ENCODE measurements around the gene PRDM2. TPM values are rescaled to one million over a fixed set of nuclear protein-coding genes. Genes with fewer than 3 reads are reported as not detected.

PRDM2 gene
- total and polyA plus RNA-seq, 5 donors from 2014 or later: 16.8 to 221 (median 19.7) TPM

DNA sequence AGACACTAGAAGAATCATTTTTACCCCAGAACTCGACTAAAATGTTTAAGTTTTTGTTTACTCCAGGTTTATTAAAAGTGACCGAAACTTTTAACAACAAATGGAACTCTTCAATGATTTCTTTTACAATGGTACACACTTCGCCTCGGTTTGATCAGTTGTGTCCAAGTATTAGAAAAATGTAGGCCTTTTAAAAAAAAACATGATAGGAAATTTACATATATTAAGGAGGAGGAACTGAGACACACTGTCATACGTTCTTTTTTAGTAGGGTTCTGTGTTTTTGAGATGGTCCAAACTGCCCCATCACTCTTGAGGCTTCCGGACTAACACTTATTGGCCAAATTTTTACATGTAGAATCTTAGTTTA, 1.3 kb downstream of the PRDM2 start:
- peak overlapping the region; percentile 92 to 99 (median 97) for H3K4me3 Mint-ChIP-seq
- H3K4me1 ChIP-seq (ENCODE audit: control insufficient read depth, insufficient read depth, low read length, poor library complexity, severe bottlenecking): peaks cover 60% of the 10 kb centered on the region
- no peak for ATAC-seq (ENCODE audit: low read depth in 2 of 2)
- H3K27me3 ChIP-seq (ENCODE audit: control insufficient read depth, insufficient read depth, low read length): no peaks in the 10 kb centered on the region
- H3K36me3 Mint-ChIP-seq: peaks cover 11% of the 10 kb centered on the region
- peaks cover 37 to 65% (median 53%) of the 10 kb centered on the region in 4 donors for H3K4me1 Mint-ChIP-seq
- no peaks in the 10 kb centered on the region for H3K36me3 ChIP-seq (ENCODE audit: control insufficient read depth, insufficient read depth, low read length)
- peak overlapping the region; percentile 92 to 100 (median 99) for H3K27ac Mint-ChIP-seq
- H3K27ac ChIP-seq (ENCODE audit: insufficient read depth, low read length, poor library complexity, severe bottlenecking): peak overlapping the region; percentile 99
- DNase-seq: peak in 2 of 3 donors; percentile 42 to 53
- no peaks in the 10 kb centered on the region for H3K9me3 ChIP-seq (ENCODE audit: control insufficient read depth in 2 of 2, low read length in 2 of 2)
- peak overlapping the region; percentile 96 for H3K4me3 ChIP-seq (ENCODE audit: low read depth, low read length)
- H3K9me3 Mint-ChIP-seq: peaks cover 0 to 3% (median 0%) of the 10 kb centered on the region in 7 donors
- no peaks in the 10 kb centered on the region for H3K27me3 Mint-ChIP-seq

DNA sequence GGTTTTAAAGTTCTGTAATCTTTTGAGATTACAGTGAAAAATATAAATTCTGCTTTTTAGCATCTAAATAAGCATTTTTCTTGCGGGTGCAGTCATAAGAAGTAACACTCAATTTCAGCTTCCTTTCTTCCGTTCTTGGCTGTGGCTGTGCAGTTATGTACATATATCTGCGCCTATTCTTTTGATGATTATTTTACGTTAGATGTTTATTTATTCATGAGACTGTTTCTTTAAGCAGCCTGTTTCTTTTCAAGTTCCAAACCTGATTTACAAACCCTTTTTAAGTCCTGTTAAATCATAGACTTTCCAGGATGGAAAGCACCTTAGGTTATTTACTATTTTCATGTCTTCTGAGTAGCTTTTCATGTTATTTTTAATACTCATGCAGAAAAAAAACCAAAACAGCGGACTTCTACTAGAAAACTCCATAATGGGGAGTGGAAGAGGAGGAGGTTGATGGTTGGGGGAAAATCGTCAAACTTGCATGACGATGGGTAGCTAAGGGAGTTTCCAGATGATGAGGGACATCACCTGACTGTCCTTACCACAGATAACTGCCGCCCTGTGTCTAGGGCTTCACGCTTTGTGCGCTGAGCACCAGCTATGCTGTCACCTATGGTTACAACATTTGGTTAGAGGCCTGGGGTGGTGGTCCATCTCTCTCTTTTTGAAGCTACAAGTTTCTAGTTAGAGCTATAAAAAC, 2.6 kb downstream of the PRDM2 start:
- H3K27me3 Mint-ChIP-seq: no peaks in the 10 kb centered on the region
- peak; percentile 80 to 87 (median 83) for DNase-seq
- peak overlapping the region; percentile 95 to 100 (median 95) for H3K27ac Mint-ChIP-seq
- peak overlapping the region; percentile 96 to 99 (median 98) for H3K4me3 Mint-ChIP-seq
- H3K4me1 Mint-ChIP-seq: peaks cover 44 to 75% (median 61%) of the 10 kb centered on the region in 4 donors
- Histone ChIP-seq H3K27ac (ENCODE audit: insufficient read depth, low read length, poor library complexity, severe bottlenecking) (peak overlapping the region; percentile 99), H3K36me3 (ENCODE audit: control insufficient read depth, insufficient read depth, low read length) (no peaks in the 10 kb centered on the region), H3K9me3 (ENCODE audit: control insufficient read depth in 2 of 2, low read length in 2 of 2) (no peaks in the 10 kb centered on the region), H3K4me3 (ENCODE audit: low read depth, low read length) (peak overlapping the region; percentile 96), H3K27me3 (ENCODE audit: control insufficient read depth, insufficient read depth, low read length) (no peaks in the 10 kb centered on the region), H3K4me1 (ENCODE audit: control insufficient read depth, insufficient read depth, low read length, poor library complexity, severe bottlenecking) (peaks cover 61% of the 10 kb centered on the region)
- peaks cover 0 to 3% (median 0%) of the 10 kb centered on the region in 7 donors for H3K9me3 Mint-ChIP-seq
- peaks cover 12% of the 10 kb centered on the region for H3K36me3 Mint-ChIP-seq
- peak; percentile 89 to 91 for ATAC-seq (ENCODE audit: low read depth in 2 of 2)

DNA sequence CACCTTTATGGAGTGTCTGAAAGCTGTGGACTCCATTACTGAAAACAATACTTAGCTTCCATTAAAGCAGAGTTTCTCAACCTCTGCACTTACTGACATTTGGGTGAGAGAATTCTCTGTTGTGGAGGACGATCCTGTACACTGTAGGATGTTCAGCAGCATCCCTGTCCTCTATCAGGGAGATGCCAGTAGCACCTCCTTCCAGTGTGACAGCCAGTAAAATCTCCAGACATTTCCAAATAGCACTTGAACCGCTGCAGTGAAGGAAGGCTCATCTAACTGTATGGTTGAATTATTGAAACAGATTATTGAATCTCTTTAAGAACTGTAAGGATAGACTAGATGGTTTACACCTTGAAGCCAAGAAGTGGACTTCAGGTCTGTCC, 3.1 kb downstream of the PRDM2 start:
- ATAC-seq (ENCODE audit: low read depth in 2 of 2): no peak
- peak overlapping the region; percentile 99 for H3K27ac ChIP-seq (ENCODE audit: insufficient read depth, low read length, poor library complexity, severe bottlenecking)
- H3K9me3 ChIP-seq (ENCODE audit: control insufficient read depth in 2 of 2, low read length in 2 of 2): no peaks in the 10 kb centered on the region
- DNase-seq: no peak
- H3K36me3 Mint-ChIP-seq: peaks cover 12% of the 10 kb centered on the region
- peak overlapping the region; percentile 96 to 99 (median 98) for H3K4me3 Mint-ChIP-seq
- H3K4me1 Mint-ChIP-seq: peaks cover 49 to 80% (median 65%) of the 10 kb centered on the region in 4 donors
- no peaks in the 10 kb centered on the region for H3K27me3 Mint-ChIP-seq
- H3K9me3 Mint-ChIP-seq: peaks cover 0 to 3% (median 0%) of the 10 kb centered on the region in 7 donors
- H3K4me3 ChIP-seq (ENCODE audit: low read depth, low read length): peak overlapping the region; percentile 96
- peak overlapping the region; percentile 95 to 100 (median 95) for H3K27ac Mint-ChIP-seq
- no peaks in the 10 kb centered on the region for H3K36me3 ChIP-seq (ENCODE audit: control insufficient read depth, insufficient read depth, low read length)
- H3K4me1 ChIP-seq (ENCODE audit: control insufficient read depth, insufficient read depth, low read length, poor library complexity, severe bottlenecking): peaks cover 61% of the 10 kb centered on the region
- H3K27me3 ChIP-seq (ENCODE audit: control insufficient read depth, insufficient read depth, low read length): no peaks in the 10 kb centered on the region

DNA sequence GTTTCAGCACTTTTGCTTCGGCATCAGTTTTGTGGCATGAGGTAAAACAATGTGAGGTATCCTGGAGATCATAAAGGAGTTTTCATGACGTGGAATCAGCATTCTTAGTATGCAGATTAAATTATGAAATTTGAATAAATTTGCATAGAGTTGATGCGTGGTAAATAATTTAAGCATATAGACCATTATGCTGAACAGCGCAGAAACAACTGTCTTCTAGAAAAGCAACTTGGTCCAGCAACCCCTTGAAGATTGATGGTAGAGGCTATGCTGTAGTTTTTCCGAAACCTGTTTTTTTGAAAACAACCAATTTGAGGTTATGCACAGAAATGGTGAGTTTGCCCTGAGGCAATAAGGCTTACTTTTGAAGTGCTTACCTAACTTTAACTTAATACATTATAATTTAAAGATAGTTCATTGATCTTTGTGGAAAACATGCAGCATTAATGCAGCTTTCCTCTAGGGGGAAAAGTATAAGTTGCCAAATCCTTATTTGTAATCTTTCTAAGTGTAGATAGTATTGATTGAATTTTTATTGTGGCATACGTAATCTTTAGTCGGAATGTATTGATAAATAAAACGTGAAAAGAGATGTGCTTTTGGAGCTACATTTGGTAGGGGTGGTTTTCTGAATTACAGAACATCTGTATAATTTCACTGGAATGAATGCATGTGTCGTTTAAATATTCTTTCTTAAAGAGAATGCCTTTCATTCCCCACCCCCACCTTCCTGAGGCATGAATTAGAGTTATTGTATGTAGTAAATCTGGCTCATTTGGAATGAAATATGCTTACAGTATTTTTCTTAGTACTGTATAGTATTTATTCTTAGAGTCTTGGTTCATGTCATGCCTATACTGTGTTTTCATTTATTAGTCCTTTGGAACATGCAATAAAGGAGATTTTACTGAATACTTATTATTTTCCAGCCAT, 3.8 kb downstream of the PRDM2 start:
- DNase-seq (no peak), ATAC-seq (ENCODE audit: low read depth in 2 of 2) (no peak)
- no peaks in the 10 kb centered on the region for H3K27me3 ChIP-seq (ENCODE audit: control insufficient read depth, insufficient read depth, low read length)
- H3K9me3 ChIP-seq (ENCODE audit: control insufficient read depth in 2 of 2, low read length in 2 of 2): no peaks in the 10 kb centered on the region
- peak overlapping the region; percentile 74 to 99 (median 97) for H3K4me3 Mint-ChIP-seq
- peak overlapping the region; percentile 96 for H3K4me3 ChIP-seq (ENCODE audit: low read depth, low read length)
- peaks cover 12% of the 10 kb centered on the region for H3K36me3 Mint-ChIP-seq
- H3K27ac ChIP-seq (ENCODE audit: insufficient read depth, low read length, poor library complexity, severe bottlenecking): peak overlapping the region; percentile 99
- peaks cover 0 to 3% (median 0%) of the 10 kb centered on the region in 7 donors for H3K9me3 Mint-ChIP-seq
- no peaks in the 10 kb centered on the region for H3K27me3 Mint-ChIP-seq
- no peaks in the 10 kb centered on the region for H3K36me3 ChIP-seq (ENCODE audit: control insufficient read depth, insufficient read depth, low read length)
- H3K27ac Mint-ChIP-seq: peak overlapping the region; percentile 95 to 100 (median 95)
- H3K4me1 ChIP-seq (ENCODE audit: control insufficient read depth, insufficient read depth, low read length, poor library complexity, severe bottlenecking): peaks cover 61% of the 10 kb centered on the region
- peaks cover 55 to 87% (median 70%) of the 10 kb centered on the region in 4 donors for H3K4me1 Mint-ChIP-seq

DNA sequence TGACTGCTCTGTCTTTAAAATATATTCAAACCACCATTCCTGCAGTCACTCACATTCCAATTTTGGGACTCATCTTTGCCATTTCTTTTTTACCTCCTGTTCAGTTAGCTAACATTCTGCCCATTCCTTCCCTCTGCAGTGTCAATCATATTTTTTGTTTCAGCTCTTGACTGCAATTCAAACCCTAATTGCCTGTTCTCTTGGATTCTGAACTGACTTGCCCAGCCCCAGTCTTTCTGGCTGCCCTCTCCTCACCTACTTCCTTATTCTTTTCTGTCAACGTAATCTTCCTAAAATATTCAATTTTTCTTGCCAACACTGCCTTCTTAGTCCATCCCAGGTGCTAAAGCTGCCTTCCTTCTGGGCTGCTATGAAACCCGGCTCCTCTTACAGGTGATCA, 6.1 kb downstream of the PRDM2 start:
- H3K27me3 Mint-ChIP-seq: no peaks in the 10 kb centered on the region
- H3K4me3 Mint-ChIP-seq: peak overlapping the region in 3 of 4 donors; percentile 34 to 69 (median 63)
- peak overlapping the region; percentile 76 to 100 (median 95) for H3K27ac Mint-ChIP-seq
- H3K4me1 Mint-ChIP-seq: peaks cover 58 to 90% (median 69%) of the 10 kb centered on the region in 4 donors
- H3K9me3 ChIP-seq (ENCODE audit: control insufficient read depth in 2 of 2, low read length in 2 of 2): no peaks in the 10 kb centered on the region
- no peaks in the 10 kb centered on the region for H3K27me3 ChIP-seq (ENCODE audit: control insufficient read depth, insufficient read depth, low read length)
- H3K27ac ChIP-seq (ENCODE audit: insufficient read depth, low read length, poor library complexity, severe bottlenecking): no peak overlapping the region
- peaks cover 54% of the 10 kb centered on the region for H3K4me1 ChIP-seq (ENCODE audit: control insufficient read depth, insufficient read depth, low read length, poor library complexity, severe bottlenecking)
- H3K9me3 Mint-ChIP-seq: no peaks in the 10 kb centered on the region
- H3K36me3 ChIP-seq (ENCODE audit: control insufficient read depth, insufficient read depth, low read length): no peaks in the 10 kb centered on the region
- H3K4me3 ChIP-seq (ENCODE audit: low read depth, low read length): no peak overlapping the region
- ATAC-seq (ENCODE audit: low read depth in 2 of 2) (no peak), DNase-seq (no peak)
- peaks cover 8% of the 10 kb centered on the region for H3K36me3 Mint-ChIP-seq

GRCh38 chr1:13707164-13707563, 7.2 kb downstream of the PRDM2 start:
- Histone ChIP-seq H3K9me3 (ENCODE audit: control insufficient read depth in 2 of 2, low read length in 2 of 2) (no peaks in the 10 kb centered on the region), H3K36me3 (ENCODE audit: control insufficient read depth, insufficient read depth, low read length) (no peaks in the 10 kb centered on the region), H3K27me3 (ENCODE audit: control insufficient read depth, insufficient read depth, low read length) (no peaks in the 10 kb centered on the region), H3K27ac (ENCODE audit: insufficient read depth, low read length, poor library complexity, severe bottlenecking) (no peak overlapping the region), H3K4me1 (ENCODE audit: control insufficient read depth, insufficient read depth, low read length, poor library complexity, severe bottlenecking) (peaks cover 43% of the 10 kb centered on the region), H3K4me3 (ENCODE audit: low read depth, low read length) (no peak overlapping the region)
- H3K9me3 Mint-ChIP-seq: no peaks in the 10 kb centered on the region
- H3K4me1 Mint-ChIP-seq: peaks cover 58 to 90% (median 70%) of the 10 kb centered on the region in 4 donors
- no peak overlapping the region for H3K27ac Mint-ChIP-seq
- DNase-seq: no peak
- ATAC-seq (ENCODE audit: low read depth in 2 of 2): no peak
- H3K4me3 Mint-ChIP-seq: no peak overlapping the region
- H3K27me3 Mint-ChIP-seq: no peaks in the 10 kb centered on the region
- H3K36me3 Mint-ChIP-seq: peaks cover 8% of the 10 kb centered on the region

GRCh38 chr1:13708380-13708982, 8.5 kb downstream of the PRDM2 start:
- Histone ChIP-seq H3K9me3 (ENCODE audit: control insufficient read depth in 2 of 2, low read length in 2 of 2) (no peaks in the 10 kb centered on the region), H3K4me3 (ENCODE audit: low read depth, low read length) (no peak overlapping the region), H3K4me1 (ENCODE audit: control insufficient read depth, insufficient read depth, low read length, poor library complexity, severe bottlenecking) (peaks cover 32% of the 10 kb centered on the region), H3K36me3 (ENCODE audit: control insufficient read depth, insufficient read depth, low read length) (peaks cover 4% of the 10 kb centered on the region), H3K27me3 (ENCODE audit: control insufficient read depth, insufficient read depth, low read length) (no peaks in the 10 kb centered on the region), H3K27ac (ENCODE audit: insufficient read depth, low read length, poor library complexity, severe bottlenecking) (no peak overlapping the region)
- no peaks in the 10 kb centered on the region for H3K27me3 Mint-ChIP-seq
- H3K4me1 Mint-ChIP-seq: peaks cover 52 to 91% (median 70%) of the 10 kb centered on the region in 4 donors
- H3K4me3 Mint-ChIP-seq: peak overlapping the region in 2 of 4 donors; percentile 24 to 39
- no peaks in the 10 kb centered on the region for H3K9me3 Mint-ChIP-seq
- H3K27ac Mint-ChIP-seq: peak overlapping the region; percentile 5 to 20 (median 9)
- peaks cover 17% of the 10 kb centered on the region for H3K36me3 Mint-ChIP-seq
- DNase-seq (no peak), ATAC-seq (ENCODE audit: low read depth in 2 of 2) (no peak)
